Measurements from ENCODE around the gene SIPA1L3.

Gene SIPA1L3

GRCh38 chr19:38005224-38005614 lies 98.2 kb downstream of the SIPA1L3 start (continued):
- peak; percentile 52; the same call in 1 of the 2 replicates for TF ChIP-seq EGR2 (tag by site-specific recombination; IDR thresholded peaks at IDR 0.05; ENCODE audit: low read depth)
- TF ChIP-seq PRDM10 (tag by site-specific recombination; IDR thresholded peaks at IDR 0.05): no peak
- TF ChIP-seq ZBTB48 (tag by site-specific recombination; IDR thresholded peaks at IDR 0.05): peak; percentile 12; the same call in 1 of the 2 replicates
- TF ChIP-seq YY1 (tag by site-specific recombination; IDR thresholded peaks at IDR 0.05): no peak
- TF ChIP-seq ZSCAN30 (tag by site-specific recombination; IDR thresholded peaks at IDR 0.05): no peak
- TF ChIP-seq, protein P1, sequence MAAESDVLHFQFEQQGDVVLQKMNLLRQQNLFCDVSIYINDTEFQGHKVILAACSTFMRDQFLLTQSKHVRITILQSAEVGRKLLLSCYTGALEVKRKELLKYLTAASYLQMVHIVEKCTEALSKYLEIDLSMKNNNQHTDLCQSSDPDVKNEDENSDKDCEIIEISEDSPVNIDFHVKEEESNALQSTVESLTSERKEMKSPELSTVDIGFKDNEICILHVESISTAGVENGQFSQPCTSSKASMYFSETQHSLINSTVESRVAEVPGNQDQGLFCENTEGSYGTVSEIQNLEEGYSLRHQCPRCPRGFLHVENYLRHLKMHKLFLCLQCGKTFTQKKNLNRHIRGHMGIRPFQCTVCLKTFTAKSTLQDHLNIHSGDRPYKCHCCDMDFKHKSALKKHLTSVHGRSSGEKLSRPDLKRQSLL (tag by site-specific recombination; IDR thresholded peaks at IDR 0.05): no peak

GRCh38 chr19:38006361-38007045 lies 99.5 kb downstream of the SIPA1L3 start:
- Histone ChIP-seq H3K36me3 (ENCODE audit: control insufficient read depth in 2 of 2, insufficient read depth in 1 of 2, low read length in 2 of 2) (no peaks in the 10 kb centered on the region; a peak in 1 of 3 replicates), H3K27ac (ENCODE audit: extremely low read depth, low read depth, low read length) (no peak overlapping the region), H3K4me3 (ENCODE audit: low read depth, low read length) (no peak overlapping the region), H3K9me3 (ENCODE audit: control insufficient read depth, insufficient read depth, low read depth, low read length) (no peaks in the 10 kb centered on the region; the same call in 1 of the 2 replicates), H3K4me1 (ENCODE audit: control insufficient read depth, insufficient read depth, low read length) (peaks cover 29% of the 10 kb centered on the region)
- CTCF ChIA-PET: no interaction called here
- POLR2A ChIA-PET: no interaction called here
- no peak for TF ChIP-seq ZNF175 (tag by site-specific recombination; IDR thresholded peaks at IDR 0.05)
- TF ChIP-seq KLF8 (tag by site-specific recombination; IDR thresholded peaks at IDR 0.05): no peak
- no peak for TF ChIP-seq HOXC10 (CRISPR knock-in tag; IDR thresholded peaks at IDR 0.05)
- no peak for TF ChIP-seq ZNF2 (tag by site-specific recombination; IDR thresholded peaks at IDR 0.05)
- no peak for TF ChIP-seq FEZF1 (tag by site-specific recombination; IDR thresholded peaks at IDR 0.05)
- TF ChIP-seq ZNF555 (tag by site-specific recombination; conservative IDR thresholded peaks at IDR 0.05): no peak
- TF ChIP-seq EGR2 (tag by site-specific recombination; IDR thresholded peaks at IDR 0.05; ENCODE audit: low read depth): no peak
- TF ChIP-seq, protein P2, sequence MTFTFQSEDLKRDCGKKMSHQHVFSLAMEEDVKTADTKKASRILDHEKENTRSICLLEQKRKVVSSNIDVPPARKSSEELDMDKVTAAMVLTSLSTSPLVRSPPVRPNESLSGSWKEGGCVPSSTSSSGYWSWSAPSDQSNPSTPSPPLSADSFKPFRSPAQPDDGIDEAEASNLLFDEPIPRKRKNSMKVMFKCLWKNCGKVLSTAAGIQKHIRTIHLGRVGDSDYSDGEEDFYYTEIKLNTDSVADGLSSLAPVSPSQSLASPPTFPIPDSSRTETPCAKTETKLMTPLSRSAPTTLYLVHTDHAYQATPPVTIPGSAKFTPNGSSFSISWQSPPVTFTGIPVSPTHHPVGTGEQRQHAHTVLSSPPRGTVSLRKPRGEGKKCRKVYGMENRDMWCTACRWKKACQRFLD (tag by site-specific recombination; IDR thresholded peaks at IDR 0.05): no peak
- TF ChIP-seq KLF7 (tag by site-specific recombination; IDR thresholded peaks at IDR 0.05; ENCODE audit: borderline replicate concordance): no peak
- no peak for TF ChIP-seq ZNF174 (tag by site-specific recombination; IDR thresholded peaks at IDR 0.05)
- TF ChIP-seq ZNF654 (tag by site-specific recombination; IDR thresholded peaks at IDR 0.05; ENCODE audit: low read depth): no peak
- TF ChIP-seq ZNF621 (tag by site-specific recombination; IDR thresholded peaks at IDR 0.05): no peak
- TF ChIP-seq ZNF677 (tag by site-specific recombination; IDR thresholded peaks at IDR 0.05): no peak
- TF ChIP-seq ZNF121 (tag by site-specific recombination; IDR thresholded peaks at IDR 0.05): no peak
- no peak for TF ChIP-seq ZNF221 (tag by site-specific recombination; IDR thresholded peaks at IDR 0.05; ENCODE audit: borderline replicate concordance)
- no peak for TF ChIP-seq PRDM10 (tag by site-specific recombination; IDR thresholded peaks at IDR 0.05)
- no peak for TF ChIP-seq ZNF510 (tag by site-specific recombination; IDR thresholded peaks at IDR 0.05; ENCODE audit: insufficient replicate concordance)
- no peak for TF ChIP-seq ZNF544 (tag by site-specific recombination; IDR thresholded peaks at IDR 0.05)
